ENCODE measurements around the gene SLC37A3. TPM values are rescaled to one million over a fixed set of nuclear protein-coding genes. Genes with fewer than 3 reads are reported as not detected.

Gene SLC37A3, protein sequence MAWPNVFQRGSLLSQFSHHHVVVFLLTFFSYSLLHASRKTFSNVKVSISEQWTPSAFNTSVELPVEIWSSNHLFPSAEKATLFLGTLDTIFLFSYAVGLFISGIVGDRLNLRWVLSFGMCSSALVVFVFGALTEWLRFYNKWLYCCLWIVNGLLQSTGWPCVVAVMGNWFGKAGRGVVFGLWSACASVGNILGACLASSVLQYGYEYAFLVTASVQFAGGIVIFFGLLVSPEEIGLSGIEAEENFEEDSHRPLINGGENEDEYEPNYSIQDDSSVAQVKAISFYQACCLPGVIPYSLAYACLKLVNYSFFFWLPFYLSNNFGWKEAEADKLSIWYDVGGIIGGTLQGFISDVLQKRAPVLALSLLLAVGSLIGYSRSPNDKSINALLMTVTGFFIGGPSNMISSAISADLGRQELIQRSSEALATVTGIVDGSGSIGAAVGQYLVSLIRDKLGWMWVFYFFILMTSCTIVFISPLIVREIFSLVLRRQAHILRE
- polyA plus RNA-seq = 1 to 10 TPM; 2.7 to 9.5 (median 9.2) TPM

DNA sequence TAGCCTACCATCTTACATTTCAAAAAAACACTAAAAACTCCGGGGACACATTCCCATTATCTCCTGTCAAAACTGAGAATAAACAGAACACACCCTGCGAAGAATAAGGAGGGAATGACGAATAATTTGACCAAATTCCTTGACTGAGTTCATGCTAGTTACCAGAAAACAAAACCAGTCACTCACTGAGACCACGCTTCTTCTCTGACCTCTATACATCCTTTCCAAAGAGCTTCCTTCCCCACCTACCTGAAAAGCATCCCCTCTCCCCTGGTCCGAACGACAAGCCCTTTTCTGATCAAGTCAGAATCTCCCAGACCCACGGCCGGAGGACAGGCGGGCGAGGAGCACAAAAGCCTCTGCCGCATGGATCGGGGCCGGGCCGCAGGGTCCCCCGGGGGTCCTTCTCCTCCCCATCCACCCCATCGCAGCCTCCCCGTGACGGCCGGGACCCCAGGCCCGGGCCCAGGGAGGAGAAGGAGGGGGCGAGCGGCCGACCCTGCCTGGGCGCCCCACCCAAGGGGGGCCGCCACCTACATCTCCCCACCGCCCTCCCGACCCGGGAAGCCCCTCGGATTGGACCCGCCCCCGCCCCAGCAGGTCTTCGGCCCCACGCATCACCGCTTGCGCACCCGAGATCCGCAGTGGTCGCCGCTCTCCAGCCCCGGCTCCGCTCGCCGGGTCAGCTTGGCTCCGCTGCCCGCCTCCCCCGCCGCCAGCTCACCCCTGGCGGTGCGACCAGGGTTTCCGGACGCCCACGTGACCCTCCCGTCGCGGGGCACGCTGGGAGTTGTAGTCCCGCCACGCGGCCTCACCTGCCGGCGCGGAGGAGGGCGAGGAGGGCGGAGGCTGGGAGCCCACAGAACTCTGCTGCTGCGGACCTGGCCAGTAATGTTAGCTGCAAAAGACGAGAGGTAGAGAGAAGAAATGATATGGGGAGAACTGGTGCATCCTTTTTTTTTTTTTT, at the start of gene SLC37A3:
Gene SLC37A3, minus strand, starts transcription at position 747 of the 967 bp plus-strand sequence. CDS start 16,004 bp downstream, outside the sequence.
- Mint-ChIP-seq H3K4me1 (peaks cover 14 to 17% of the 10 kb centered on the region in 2 donors), H3K4me3 (peak within 1 kb of the TSS; percentile 89 to 97 (median 94)), H3K27me3 (ENCODE audit: low read depth in 3 of 3) (peaks cover 0 to 6% (median 0%) of the 10 kb centered on the region in 3 donors), H3K27ac (peak within 1 kb of the TSS; percentile 44 to 94 (median 86)), H3K9me3 (no peaks in the 10 kb centered on the region), H3K36me3 (no peaks in the 10 kb centered on the region)
- DNase-seq = peak; percentile 76 to 78 (median 77)

DNA sequence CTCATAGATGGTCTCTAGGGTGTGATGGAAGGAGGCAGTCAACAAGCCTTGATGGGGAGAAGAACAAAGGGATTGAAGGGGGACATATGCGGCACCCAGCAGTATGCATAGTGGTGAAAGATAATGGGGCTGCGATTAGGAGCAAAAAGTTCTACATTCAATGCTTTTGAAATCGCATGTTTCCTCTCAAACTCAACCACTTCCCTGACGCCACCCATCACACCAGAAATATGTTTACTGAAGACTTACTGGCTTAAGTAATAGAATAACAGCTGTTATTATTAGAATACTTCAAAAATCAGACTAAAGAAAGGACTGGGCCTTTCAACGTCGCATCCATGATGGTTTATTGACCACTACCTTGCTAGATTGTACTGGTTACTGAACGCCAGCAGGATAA, 49.5 kb upstream of the SLC37A3 start:
- Mint-ChIP-seq H3K36me3 (peaks cover 0 to 6% (median 5%) of the 10 kb centered on the region in 3 donors), H3K4me1 (peaks cover 23 to 29% of the 10 kb centered on the region in 2 donors), H3K9me3 (no peaks in the 10 kb centered on the region), H3K27ac (no peak overlapping the region), H3K27me3 (ENCODE audit: low read depth in 3 of 3) (peaks cover 0 to 4% (median 2%) of the 10 kb centered on the region in 3 donors), H3K4me3 (no peak overlapping the region)
- no peak for DNase-seq

DNA sequence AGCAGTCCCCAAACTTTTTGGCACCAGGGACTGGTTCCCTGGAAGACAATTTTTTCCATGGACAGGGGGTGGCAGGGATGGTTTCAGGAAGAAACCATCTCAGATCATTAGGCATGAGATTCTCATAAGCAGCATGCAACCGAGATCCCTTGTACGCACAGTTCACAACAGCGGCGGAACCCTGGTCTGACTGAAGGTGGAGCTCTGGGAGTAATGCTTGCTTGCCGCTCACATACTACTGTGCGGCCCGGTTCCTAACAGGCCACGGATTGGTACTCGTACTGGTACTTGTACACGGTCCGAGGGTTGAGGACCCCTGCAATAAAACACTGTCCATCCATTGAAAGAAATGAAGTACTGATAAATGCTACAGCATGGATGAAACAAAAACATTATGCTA, 48.1 kb upstream of the SLC37A3 start:
- no peak for DNase-seq
- no peaks in the 10 kb centered on the region for H3K9me3 Mint-ChIP-seq
- no peaks in the 10 kb centered on the region for H3K36me3 Mint-ChIP-seq
- no peak overlapping the region for H3K27ac Mint-ChIP-seq
- no peak overlapping the region for H3K4me3 Mint-ChIP-seq
- peaks cover 13 to 16% of the 10 kb centered on the region in 2 donors for H3K4me1 Mint-ChIP-seq
- peaks cover 0 to 4% (median 2%) of the 10 kb centered on the region in 3 donors for H3K27me3 Mint-ChIP-seq (ENCODE audit: low read depth in 3 of 3)

DNA sequence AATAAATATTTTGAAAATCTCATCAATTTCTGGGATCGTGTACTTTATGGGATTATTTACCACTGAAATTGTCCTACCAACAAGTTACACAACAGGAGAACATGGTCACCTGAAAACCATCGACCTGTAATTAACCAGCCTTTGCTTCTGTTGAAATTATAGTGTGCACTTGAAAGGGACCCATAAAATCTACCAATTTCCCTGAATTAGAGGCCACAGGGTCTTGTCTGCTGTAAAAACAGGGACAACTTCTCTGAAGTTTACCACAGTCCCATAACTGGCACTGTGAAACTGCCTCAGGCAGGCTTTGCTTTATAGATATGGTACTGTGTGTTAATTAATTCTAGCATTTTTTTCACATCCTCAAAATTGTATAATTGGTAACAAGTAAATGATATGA, 43.2 kb upstream of the SLC37A3 start:
- H3K4me3 Mint-ChIP-seq = no peak overlapping the region
- peaks cover 0 to 3% (median 2%) of the 10 kb centered on the region in 3 donors for H3K27me3 Mint-ChIP-seq (ENCODE audit: low read depth in 3 of 3)
- H3K36me3 Mint-ChIP-seq = no peaks in the 10 kb centered on the region
- H3K27ac Mint-ChIP-seq = no peak overlapping the region
- H3K9me3 Mint-ChIP-seq = no peaks in the 10 kb centered on the region
- no peak for DNase-seq
- no peaks in the 10 kb centered on the region for H3K4me1 Mint-ChIP-seq

DNA sequence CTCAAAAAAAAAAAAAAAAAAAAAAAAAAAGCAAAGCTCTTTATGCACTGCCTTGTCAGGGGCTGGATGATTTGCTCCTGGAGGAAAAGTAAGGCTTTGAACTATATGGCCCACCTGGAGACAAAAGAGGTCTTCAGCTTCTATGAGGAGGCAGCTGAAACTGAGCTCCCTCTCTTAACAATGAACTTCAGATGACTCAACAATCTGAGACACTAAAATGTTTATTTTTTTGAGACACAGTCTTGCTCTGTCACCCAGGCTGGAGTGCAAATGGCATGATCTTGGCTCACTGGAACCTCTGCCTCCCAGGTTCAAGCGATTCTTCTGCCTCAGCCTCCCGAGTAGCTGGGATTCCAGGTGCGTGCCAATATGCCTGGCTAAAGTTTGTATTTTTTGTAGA, 42.3 kb upstream of the SLC37A3 start:
- H3K4me1 Mint-ChIP-seq = no peaks in the 10 kb centered on the region
- H3K36me3 Mint-ChIP-seq = no peaks in the 10 kb centered on the region
- no peak for DNase-seq
- peaks cover 0 to 3% (median 2%) of the 10 kb centered on the region in 3 donors for H3K27me3 Mint-ChIP-seq (ENCODE audit: low read depth in 3 of 3)
- H3K27ac Mint-ChIP-seq = no peak overlapping the region
- H3K4me3 Mint-ChIP-seq = no peak overlapping the region
- H3K9me3 Mint-ChIP-seq = no peaks in the 10 kb centered on the region

DNA sequence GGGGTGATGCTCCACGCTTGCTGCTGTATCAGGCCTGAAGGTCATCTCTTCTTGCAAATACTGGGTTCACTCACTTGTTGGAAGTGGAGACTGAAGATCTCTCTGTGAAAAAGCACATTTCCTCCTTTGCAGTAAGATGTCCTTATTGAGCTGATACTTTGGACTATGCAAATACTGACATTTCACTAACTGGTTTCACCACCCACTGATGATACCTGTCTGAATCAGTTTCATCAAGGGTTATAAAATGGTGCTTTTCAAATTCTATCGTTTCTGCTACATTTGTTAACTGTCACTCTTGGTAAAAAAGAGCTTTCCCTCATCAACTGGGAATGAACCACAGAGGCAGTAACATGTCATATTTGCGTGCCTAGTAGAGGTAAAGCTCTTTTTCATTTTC, 41.0 kb upstream of the SLC37A3 start:
- Mint-ChIP-seq H3K4me1 (no peaks in the 10 kb centered on the region), H3K27me3 (ENCODE audit: low read depth in 3 of 3) (peaks cover 0 to 3% (median 2%) of the 10 kb centered on the region in 3 donors), H3K27ac (no peak overlapping the region)

DNA sequence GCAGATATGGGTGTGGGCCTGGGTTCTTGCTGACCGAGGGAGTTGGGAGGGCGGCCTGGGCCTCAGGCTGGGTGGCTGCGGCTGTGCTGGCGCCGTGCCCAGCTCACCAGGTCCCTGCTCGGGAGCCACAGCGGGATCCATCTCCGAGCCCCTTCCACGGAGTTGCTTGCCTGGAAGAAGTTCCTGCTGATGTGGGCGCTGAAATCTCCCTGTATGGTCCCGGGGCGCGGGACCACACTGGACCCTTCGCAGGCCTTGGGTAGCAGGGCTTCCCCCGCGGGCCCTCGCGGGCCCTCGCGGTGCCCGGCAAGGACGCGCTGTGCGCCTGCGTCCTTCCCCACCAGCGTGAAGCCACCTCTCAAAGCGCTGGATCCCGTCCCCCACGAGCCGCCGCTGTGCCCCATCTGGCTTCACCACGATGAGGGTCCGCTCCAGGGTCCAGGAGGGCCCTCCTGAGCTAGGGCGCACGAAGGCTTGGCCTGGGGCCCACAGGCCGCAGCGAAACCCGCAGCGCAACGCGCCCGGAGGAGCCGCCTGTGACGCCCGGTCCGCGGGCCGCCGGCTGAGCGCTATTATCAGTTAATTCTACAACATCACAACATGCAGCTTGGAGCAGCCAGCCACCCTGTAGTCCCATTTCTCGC, 37.0 kb upstream of the SLC37A3 start:
- no peaks in the 10 kb centered on the region for H3K9me3 Mint-ChIP-seq
- H3K4me1 Mint-ChIP-seq = no peaks in the 10 kb centered on the region
- DNase-seq = no peak
- no peak overlapping the region for H3K4me3 Mint-ChIP-seq
- H3K36me3 Mint-ChIP-seq = no peaks in the 10 kb centered on the region
- no peak overlapping the region for H3K27ac Mint-ChIP-seq
- no peaks in the 10 kb centered on the region for H3K27me3 Mint-ChIP-seq (ENCODE audit: low read depth in 3 of 3)

More for the DNA sequence above, 41.0 kb upstream of the SLC37A3 start:
- no peak for DNase-seq
- Mint-ChIP-seq H3K36me3 (no peaks in the 10 kb centered on the region), H3K9me3 (no peaks in the 10 kb centered on the region), H3K4me3 (no peak overlapping the region)

DNA sequence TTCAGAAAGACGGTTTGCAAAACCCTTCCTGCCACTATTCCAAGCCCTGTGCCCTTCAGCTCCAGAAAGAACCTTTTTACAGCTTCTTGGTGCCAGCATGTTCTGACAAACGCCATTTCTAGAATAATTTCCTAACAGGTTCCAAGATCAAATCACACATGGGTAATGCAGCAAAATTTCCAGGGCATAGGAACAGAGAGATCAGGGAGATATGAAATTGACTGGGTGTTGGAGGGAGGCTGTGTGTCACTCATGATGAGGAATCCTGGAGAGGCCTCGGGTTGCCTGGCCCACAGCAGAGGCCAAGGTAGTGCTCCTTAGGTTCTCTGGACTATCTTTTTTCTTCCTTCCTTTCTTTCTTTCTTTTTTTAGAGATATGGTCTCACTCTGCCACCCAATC, 35.1 kb upstream of the SLC37A3 start:
- Mint-ChIP-seq H3K9me3 (no peaks in the 10 kb centered on the region), H3K27ac (no peak overlapping the region), H3K27me3 (ENCODE audit: low read depth in 3 of 3) (no peaks in the 10 kb centered on the region), H3K4me1 (no peaks in the 10 kb centered on the region), H3K36me3 (no peaks in the 10 kb centered on the region), H3K4me3 (no peak overlapping the region)
- DNase-seq = no peak

DNA sequence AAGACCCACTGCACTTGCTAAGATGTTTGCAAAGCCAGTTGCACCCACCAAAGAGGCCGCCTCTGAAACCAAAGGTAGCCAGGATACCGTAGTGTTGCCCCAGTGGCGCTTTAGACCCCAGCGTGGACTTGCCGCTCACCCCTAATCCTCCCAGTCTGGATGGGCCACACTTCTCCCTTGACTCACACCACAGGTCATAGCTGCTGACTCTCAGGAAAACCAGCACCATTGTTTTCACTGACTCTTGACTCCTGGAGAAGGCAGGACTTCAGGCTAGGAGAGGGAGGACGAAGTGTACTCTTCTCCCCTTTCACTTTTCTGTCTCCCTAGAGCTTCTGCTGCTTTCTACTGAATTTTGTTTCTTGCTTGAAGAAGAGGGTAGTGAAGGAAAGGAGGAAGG, 27.8 kb upstream of the SLC37A3 start:
- Mint-ChIP-seq H3K27me3 (ENCODE audit: low read depth in 3 of 3) (peaks cover 0 to 2% (median 0%) of the 10 kb centered on the region in 3 donors), H3K36me3 (peaks cover 6 to 11% (median 8%) of the 10 kb centered on the region in 3 donors), H3K9me3 (no peaks in the 10 kb centered on the region), H3K4me1 (no peaks in the 10 kb centered on the region), H3K27ac (no peak overlapping the region), H3K4me3 (no peak overlapping the region)
- no peak for DNase-seq

DNA sequence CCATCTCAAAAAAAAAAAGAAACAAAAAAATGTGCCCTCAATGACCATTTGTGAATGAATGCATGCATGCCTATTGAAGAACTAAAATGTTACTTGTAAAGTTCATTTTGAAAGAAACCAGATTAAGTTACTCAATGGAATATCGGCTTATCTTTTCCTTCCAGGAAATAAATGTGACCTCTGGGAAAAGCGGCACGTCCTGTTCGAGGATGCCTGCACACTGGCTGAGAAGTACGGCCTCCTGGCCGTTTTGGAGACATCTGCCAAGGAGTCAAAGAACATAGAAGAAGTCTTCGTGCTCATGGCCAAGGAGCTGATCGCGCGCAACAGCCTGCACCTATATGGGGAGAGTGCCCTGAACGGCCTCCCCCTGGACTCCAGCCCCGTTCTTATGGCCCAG, 27.4 kb upstream of the SLC37A3 start:
- H3K9me3 Mint-ChIP-seq = no peaks in the 10 kb centered on the region
- H3K27ac Mint-ChIP-seq = no peak overlapping the region
- H3K4me3 Mint-ChIP-seq = no peak overlapping the region
- DNase-seq = no peak
- peaks cover 6 to 11% (median 8%) of the 10 kb centered on the region in 3 donors for H3K36me3 Mint-ChIP-seq
- no peaks in the 10 kb centered on the region for H3K4me1 Mint-ChIP-seq
- peaks cover 0 to 2% (median 0%) of the 10 kb centered on the region in 3 donors for H3K27me3 Mint-ChIP-seq (ENCODE audit: low read depth in 3 of 3)

DNA sequence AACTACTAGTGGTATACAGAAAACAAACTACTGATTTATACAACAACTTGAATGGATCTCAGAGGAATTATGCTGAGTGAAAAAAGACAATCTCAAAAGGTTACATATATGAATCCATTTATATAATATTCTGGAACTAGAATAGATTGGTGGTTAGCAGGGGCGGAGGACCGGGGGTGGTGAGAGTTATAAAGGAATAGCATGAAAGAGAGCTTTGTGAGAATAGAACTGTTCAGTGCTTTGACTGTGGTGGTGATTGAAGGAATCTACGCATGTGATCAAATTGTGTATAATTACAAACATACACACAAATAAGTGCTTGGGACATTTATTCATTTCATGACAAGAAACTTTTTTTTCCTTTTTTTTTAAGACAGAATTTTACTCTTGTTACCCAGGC, 25.2 kb upstream of the SLC37A3 start:
- Mint-ChIP-seq H3K4me3 (no peak overlapping the region), H3K9me3 (no peaks in the 10 kb centered on the region), H3K27me3 (ENCODE audit: low read depth in 3 of 3) (peaks cover 0 to 2% (median 0%) of the 10 kb centered on the region in 3 donors), H3K4me1 (peaks cover 0 to 11% of the 10 kb centered on the region in 2 donors), H3K36me3 (peaks cover 6 to 11% (median 8%) of the 10 kb centered on the region in 3 donors), H3K27ac (no peak overlapping the region)
- DNase-seq = no peak

DNA sequence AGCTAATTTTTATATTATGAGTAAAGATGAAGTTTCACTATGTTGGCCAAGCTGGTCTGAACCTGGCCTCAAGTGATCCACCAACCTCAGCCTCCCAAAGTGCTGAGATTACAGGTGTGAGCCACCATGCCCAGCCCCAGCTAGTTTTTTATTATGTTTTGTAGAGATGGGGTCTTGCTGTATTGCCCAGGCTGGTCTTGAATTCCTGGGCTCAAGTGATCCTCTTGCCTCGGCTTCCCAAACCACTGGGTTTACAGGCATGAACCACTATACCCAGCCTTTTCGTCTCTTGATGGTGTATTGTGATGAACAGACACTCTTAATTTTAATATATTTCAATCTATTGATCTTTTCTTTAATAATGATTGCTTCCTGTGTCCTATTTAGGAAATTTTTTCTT, 23.2 kb upstream of the SLC37A3 start:
- Mint-ChIP-seq H3K36me3 (peaks cover 6 to 8% (median 8%) of the 10 kb centered on the region in 3 donors), H3K4me3 (no peak overlapping the region)

DNA sequence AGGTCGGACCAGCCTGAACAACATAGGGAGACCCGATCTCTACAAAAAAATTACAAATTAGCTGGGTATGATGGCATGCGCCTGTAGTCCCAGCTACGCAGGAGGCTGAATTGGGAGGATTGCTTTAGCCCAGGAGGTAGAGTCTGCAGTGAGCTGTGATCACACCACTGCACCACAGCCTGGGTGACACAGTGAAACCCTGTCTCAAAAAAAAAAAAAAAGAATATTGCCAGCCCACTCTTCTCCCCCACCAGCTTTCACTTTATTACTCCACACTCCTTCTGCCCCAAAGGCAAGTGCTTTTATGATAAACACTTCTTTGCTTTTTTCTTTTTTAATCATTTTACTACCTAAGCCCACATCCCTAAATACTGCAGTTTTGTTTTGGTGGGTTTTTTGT, 20.3 kb upstream of the SLC37A3 start:
- H3K36me3 Mint-ChIP-seq = peaks cover 7 to 11% (median 8%) of the 10 kb centered on the region in 3 donors
- H3K4me1 Mint-ChIP-seq = peaks cover 0 to 11% of the 10 kb centered on the region in 2 donors
- H3K27me3 Mint-ChIP-seq (ENCODE audit: low read depth in 3 of 3) = no peaks in the 10 kb centered on the region
- DNase-seq = peak in 1 of 3 donors; percentile 9
- no peak overlapping the region for H3K4me3 Mint-ChIP-seq
- no peak overlapping the region for H3K27ac Mint-ChIP-seq
- H3K9me3 Mint-ChIP-seq = no peaks in the 10 kb centered on the region

More for the DNA sequence above, 23.2 kb upstream of the SLC37A3 start:
- Mint-ChIP-seq H3K27me3 (ENCODE audit: low read depth in 3 of 3) (peaks cover 0 to 2% (median 0%) of the 10 kb centered on the region in 3 donors), H3K27ac (no peak overlapping the region), H3K9me3 (no peaks in the 10 kb centered on the region), H3K4me1 (peaks cover 0 to 11% of the 10 kb centered on the region in 2 donors)
- no peak for DNase-seq

All from immature natural killer cell (primary cell).